Gastrocnemius medialis (tissue), 4 donors: ENCODE data around the gene PTPN6.

Experiments
- CTCF ChIP-seq, 5 experiments: fragments of 450-650 bp in 3 of 5; fragments of 200-600 bp in 2 of 5; sonication (generic) in 2 of 5; IDR thresholded peaks in 4 of 5; conservative IDR thresholded peaks in 1 of 5; 1 replicate in 4 of 5; 2 replicates in 1 of 5; pipeline ENCODE4 v1.5.1; 2016 to 2019; ENCODE audit warnings: antibody characterized with exemption in 5 of 5, mild to moderate bottlenecking in 3 of 5, moderate library complexity in 3 of 5
- POLR2A ChIP-seq, 2 donors: fragments of 450-650 bp; IDR thresholded peaks; one replicate each; pipeline ENCODE4 v1.6.1; 2017; ENCODE audit warnings: antibody characterized with exemption in 2 of 2, mild to moderate bottlenecking in 2 of 2, moderate library complexity in 2 of 2

- TF ChIP-seq CTCF (IDR thresholded peaks at IDR 0.05 in 4 of 5, conservative IDR thresholded peaks at IDR 0.05 in 1 of 5) (no peak), POLR2A (IDR thresholded peaks at IDR 0.05) (no peak)
Measured at GRCh38 chr12:6935371-6936193, 15.6 kb upstream of the PTPN6 start.
